LHCN-M2 (cell line): ENCODE measurements around the gene THBS3. TPM values are rescaled to one million over a fixed set of nuclear protein-coding genes. Genes with fewer than 3 reads are reported as not detected.
"Not testable (repeated sequence)": the region's sequence is repeated elsewhere in the genome, so short reads cannot be mapped to it uniquely, and the experiment has no call there.

Experiments used
- DNase-seq: peaks from one replicate; pipeline ENCODE4 v3.0.0-alpha.2; 2012; ENCODE audit warnings: low read depth
- total RNA-seq: library from RNA; depleted of rRNA; stranded (reverse); fragments of >200 nt; gene quantifications from 2 replicates; pipeline ENCODE4 v1.2.3, GENCODE V29; 2014

The THBS3 gene
- total RNA-seq, 1 experiment from 2014 or later: 26.4 TPM

GRCh38 chr1:155235375-155235774, 27.7 kb upstream of the THBS3 start:
- not testable (repeated sequence) for DNase-seq

GRCh38 chr1:155233502-155233901, 25.8 kb upstream of the THBS3 start:
- not testable (repeated sequence) for DNase-seq

DNA sequence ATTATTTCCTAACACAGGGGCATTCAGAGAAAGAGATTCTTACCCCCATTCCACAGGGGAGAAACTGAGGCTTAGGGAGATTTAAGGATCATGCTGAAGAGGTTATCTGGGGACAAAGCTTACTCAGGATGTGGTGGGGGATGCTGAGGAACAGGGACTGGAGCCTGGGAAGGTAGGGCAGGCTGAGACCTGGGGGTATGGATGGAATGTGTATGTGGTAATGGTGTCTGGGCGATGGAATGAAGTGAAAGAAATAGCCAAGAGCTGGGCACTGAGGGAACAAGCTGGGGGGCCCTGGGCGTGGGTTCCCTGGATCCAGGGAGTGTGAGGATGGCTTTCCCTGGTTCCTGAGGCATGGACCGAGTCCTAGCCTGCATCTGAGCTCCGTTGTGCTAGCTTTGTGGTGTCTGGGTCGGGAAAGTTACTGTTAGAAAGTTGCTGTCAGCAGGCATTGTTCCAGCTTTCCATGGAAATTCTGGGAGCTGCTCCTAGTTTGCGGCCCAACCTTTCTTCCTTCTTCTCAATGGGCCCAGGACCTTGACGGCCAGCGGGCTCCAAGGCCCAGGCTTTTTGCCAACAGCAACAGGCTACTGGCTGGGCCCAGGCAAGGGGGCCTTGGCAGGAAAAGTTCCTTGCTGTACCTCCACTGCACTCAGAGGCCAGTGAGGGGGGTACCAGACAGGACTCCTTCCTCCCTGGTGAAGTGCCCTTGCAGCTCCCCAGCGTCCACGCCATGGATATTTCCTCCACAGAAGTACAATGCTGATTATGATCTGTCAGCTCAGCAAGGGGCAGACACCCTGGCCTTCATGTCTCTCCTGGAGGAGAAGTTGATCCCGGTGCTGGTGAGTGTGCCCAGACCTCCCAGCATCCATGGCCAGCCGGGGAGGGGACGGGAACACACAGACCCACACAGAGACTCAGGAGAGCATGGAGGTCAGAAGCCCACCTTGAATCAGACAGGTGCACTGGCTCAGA, 24.6 kb upstream of the THBS3 start:
- not testable (repeated sequence) for DNase-seq

GRCh38 chr1:155231302-155231701, 23.6 kb upstream of the THBS3 start:
- DNase-seq: not testable (repeated sequence)

- DNase-seq: no peak
Measured at GRCh38 chr1:155228096-155228427, 20.4 kb upstream of the THBS3 start.

- peak; percentile 99 for DNase-seq
Measured at GRCh38 chr1:155227261-155228095, 19.8 kb upstream of the THBS3 start.

- peak; percentile 60 for DNase-seq
Measured at GRCh38 chr1:155226910-155227260, 19.2 kb upstream of the THBS3 start.

DNA sequence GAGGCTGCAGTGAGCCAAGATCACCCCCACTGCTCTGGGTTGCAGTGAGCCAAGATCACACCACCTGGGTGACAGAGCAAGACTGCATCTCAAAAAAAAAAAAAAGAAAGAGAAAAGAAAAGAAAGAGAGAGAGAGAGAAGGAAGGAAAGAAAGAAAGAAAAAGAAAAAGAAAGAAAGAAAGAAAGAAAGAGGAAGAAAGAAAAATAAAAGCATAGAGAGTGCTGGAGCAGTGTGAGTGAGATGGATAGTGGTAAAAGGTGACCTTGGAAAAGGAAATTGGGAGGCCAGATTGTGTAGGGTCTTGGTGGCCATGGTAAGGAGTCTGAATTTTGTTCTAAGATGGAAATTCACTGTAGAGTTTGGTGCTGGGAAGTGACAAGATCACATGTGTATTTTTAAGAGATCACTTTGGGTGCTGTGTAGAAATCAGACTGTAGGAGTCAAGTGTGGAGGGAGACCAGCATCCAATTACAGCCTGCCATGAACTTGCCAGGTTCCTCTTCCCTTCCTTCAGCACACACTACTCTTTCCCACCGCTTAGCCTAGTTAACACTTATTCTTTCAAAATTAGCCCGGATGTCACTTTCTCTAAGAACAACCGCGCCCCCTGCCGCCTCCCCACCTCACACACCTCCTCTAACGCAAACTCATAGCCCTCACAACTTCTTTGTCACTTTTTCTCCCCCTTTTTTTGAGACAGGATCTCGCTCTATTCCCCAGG, 18.7 kb upstream of the THBS3 start:
- peak; percentile 81 for DNase-seq

- DNase-seq: not testable (repeated sequence)
Measured at GRCh38 chr1:155225404-155225759, 17.7 kb upstream of the THBS3 start.

DNA sequence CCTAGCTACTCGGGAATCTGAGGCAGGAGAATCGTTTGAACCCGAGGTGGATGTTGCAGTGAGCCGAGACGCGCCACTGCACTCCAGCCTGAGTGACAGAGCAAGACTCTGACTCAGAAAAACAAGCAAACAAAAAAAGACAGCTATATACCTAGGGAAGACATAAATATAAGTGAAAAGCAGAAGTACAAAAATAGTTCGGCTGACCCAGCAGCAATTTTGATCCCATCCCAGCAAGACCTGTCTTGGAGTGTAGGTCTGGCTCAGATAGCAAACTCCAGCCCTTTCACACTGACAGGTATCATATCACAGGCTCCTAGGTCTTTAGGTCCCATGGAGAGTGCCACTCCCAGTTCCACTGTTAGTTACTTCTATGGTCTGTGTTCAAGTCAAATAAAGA, 15.3 kb upstream of the THBS3 start:
- no peak for DNase-seq

- not testable (repeated sequence) for DNase-seq
Measured at GRCh38 chr1:155220211-155220965, 12.7 kb upstream of the THBS3 start.

GRCh38 chr1:155219592-155220031, 11.9 kb upstream of the THBS3 start:
- DNase-seq: no peak

- peak; percentile 50 for DNase-seq
Measured at GRCh38 chr1:155218854-155219591, 11.3 kb upstream of the THBS3 start.

- DNase-seq: not testable (repeated sequence)
Measured at GRCh38 chr1:155214702-155215101, 7.0 kb upstream of the THBS3 start.

DNA sequence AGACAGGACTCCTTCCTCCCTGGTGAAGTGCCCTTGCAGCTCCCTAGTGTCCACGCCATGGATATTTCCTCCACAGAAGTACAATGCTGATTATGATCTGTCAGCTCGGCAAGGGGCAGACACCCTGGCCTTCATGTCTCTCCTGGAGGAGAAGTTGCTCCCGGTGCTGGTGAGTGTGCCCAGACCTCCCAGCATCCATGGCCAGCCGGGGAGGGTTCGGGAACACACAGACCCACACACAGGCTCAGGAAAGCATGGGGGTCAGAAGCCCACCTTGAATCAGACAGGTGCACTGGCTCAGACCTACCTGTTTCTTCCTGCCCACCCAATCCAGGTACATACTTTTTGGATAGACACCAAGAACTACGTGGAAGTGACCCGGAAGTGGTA, 4.3 kb upstream of the THBS3 start:
- DNase-seq: not testable (repeated sequence)

DNA sequence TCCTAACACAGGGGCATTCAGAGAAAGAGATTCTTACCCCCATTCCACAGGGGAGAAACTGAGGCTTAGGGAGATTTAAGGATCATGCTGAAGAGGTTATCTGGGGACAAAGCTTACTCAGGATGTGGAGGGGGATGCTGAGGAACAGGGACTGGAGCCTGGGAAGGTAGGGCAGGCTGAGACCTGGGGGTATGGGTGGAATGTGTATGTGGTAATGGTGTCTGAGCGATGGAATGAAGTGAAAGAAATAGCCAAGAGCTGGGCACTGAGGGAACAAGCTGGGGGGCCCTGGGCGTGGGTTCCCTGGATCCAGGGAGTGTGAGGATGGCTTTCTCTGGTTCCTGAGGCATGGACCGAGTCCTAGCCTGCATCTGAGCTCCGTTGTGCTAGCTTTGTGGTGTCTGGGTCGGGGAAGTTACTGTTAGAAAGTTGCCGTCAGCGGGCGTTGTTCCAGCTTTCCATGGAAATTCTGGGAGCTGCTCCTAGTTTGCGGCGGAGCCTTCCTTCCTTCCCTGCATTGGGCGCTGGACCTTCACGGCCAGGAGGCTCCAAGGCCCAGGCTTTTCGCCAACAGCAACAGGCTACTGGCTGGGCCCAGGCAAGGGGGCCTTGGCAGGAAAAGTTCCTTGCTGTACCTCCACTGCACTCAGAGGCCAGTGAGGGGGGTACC, 3.8 kb upstream of the THBS3 start:
- DNase-seq: not testable (repeated sequence)

- no peak for DNase-seq
Measured at GRCh38 chr1:155210314-155211104, 2.8 kb upstream of the THBS3 start.

DNA sequence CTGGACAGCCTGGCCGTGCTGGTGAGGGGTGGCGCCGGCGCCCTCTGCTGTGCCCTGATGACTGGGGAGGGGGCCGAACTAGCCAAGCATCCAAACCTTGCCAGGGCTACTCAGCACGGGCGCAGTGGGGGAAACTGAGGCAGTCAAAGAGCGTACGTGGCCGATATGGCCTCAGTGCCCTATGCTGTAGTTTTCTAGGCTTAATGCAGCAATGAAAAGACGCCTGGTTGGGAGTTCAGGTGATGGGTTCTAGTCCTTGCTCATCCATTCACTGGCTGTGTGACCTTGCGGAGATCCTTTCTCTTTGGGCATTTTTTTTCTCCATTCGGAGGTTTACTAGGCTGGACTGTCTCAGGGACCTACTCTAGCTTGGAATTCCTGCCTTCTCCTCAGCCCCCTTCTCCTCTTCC, 1.6 kb upstream of the THBS3 start:
- DNase-seq: peak; percentile 5
